Hepatocyte (in vitro differentiated cells): ENCODE results near the gene CCAR1.

Experiments used
- EZH2 ChIP-seq: fragments of 200-600 bp; sonication (generic); IDR thresholded peaks from 2 replicates; pipeline ENCODE4 v1.6.1; 2016; ENCODE audit warnings: antibody characterized with exemption, mild to moderate bottlenecking, borderline replicate concordance
- TF ChIP-seq, protein P1 (sequence below): fragments of 200-600 bp; sonication (generic); IDR thresholded peaks from 2 replicates; pipeline ENCODE4 v1.5.1; 2016; ENCODE audit warnings: antibody characterized with exemption, mild to moderate bottlenecking; ENCODE audit not compliant: poor library complexity

DNA sequence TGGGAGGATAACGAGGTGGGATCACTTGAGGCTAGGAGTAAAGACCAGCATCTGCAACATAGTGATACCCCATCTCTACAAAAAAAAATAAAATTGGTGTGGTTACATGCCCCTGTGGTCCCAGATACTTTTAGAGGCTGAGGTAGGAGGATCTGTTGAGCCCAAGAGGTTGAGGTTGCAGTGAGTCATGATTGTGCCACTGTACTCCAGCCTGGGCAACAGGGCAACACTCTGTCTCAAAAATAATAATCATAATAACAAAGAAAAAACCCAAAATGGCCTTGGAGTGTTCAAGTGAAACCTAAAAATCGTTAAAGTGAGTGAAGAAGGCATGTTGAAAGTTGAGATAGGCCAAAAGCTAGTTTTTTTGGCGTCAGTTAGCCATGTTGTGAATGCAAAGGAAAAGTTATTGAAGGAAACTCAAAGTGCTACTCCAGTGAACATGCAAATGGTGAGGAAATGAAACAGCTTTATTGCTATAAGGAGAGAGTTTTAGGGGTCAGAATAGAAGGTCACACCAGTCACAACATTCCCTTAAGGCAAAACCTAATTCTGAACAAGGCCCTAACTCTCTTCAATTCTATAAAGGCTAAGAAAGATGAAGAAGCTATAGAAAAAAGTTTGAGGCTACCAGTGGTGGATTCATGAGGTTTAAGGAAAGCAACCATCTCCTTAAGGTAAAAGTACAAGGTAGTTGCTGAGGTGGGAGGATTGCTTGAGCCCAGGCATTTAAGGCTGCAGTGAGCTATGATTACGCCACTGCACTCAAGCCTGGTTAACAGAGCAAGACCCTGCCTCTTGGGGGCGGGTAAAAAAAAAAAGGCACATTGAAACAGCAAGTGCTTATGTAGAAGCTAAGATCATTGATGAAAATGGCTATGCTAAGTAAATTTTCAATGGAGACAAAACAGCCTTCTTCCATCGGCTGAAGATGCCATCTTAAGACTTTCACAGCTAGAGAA is 60.9 kb downstream of the CCAR1 start:
- TF ChIP-seq, protein P1, sequence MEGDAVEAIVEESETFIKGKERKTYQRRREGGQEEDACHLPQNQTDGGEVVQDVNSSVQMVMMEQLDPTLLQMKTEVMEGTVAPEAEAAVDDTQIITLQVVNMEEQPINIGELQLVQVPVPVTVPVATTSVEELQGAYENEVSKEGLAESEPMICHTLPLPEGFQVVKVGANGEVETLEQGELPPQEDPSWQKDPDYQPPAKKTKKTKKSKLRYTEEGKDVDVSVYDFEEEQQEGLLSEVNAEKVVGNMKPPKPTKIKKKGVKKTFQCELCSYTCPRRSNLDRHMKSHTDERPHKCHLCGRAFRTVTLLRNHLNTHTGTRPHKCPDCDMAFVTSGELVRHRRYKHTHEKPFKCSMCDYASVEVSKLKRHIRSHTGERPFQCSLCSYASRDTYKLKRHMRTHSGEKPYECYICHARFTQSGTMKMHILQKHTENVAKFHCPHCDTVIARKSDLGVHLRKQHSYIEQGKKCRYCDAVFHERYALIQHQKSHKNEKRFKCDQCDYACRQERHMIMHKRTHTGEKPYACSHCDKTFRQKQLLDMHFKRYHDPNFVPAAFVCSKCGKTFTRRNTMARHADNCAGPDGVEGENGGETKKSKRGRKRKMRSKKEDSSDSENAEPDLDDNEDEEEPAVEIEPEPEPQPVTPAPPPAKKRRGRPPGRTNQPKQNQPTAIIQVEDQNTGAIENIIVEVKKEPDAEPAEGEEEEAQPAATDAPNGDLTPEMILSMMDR, result no peak
- TF ChIP-seq EZH2, result no peak
